Gastrocnemius medialis (tissue), 4 donors: ENCODE measurements around the gene NOTCH1. TPM values are rescaled to one million over a fixed set of nuclear protein-coding genes. Genes with fewer than 3 reads are reported as not detected.

Experiments
- ATAC-seq, 2 donors: fragments of 150-250 bp; one replicate each; pipeline ENCODE4 v1.9.1; 2016
- DNase-seq, 2 donors: peaks; one replicate each; pipeline ENCODE4 v3.0.0-alpha.2; 2019
- H3K27ac ChIP-seq, 4 donors: fragments of 200-600 bp; sonication (generic); 1 replicate in 1 of 4; 2 replicates in 3 of 4; pipeline ENCODE4 v1.5.1; 2016 to 2018; ENCODE audit warnings: mild to moderate bottlenecking in 2 of 4, moderate library complexity in 1 of 4
- H3K27me3 ChIP-seq, 3 donors: fragments of 200-600 bp; sonication (generic) in 2 of 3; 1 replicate in 1 of 3; 2 replicates in 2 of 3; pipeline versions ENCODE4 v1.5.1 to v1.6.0; 2016 to 2019; ENCODE audit warnings: mild to moderate bottlenecking in 1 of 3, moderate library complexity in 1 of 3
- H3K36me3 ChIP-seq, 2 donors: fragments of 200-600 bp; sonication (generic) in 1 of 2; one replicate each; pipeline ENCODE4 v1.5.1; 2017 to 2018
- H3K4me1 ChIP-seq, 2 donors: fragments of 200-600 bp; sonication (generic) in 1 of 2; one replicate each; pipeline ENCODE4 v1.5.1; 2016 to 2017; ENCODE audit warnings: mild to moderate bottlenecking in 2 of 2
- H3K4me3 ChIP-seq, 4 donors: fragments of 200-600 bp; sonication (generic) in 3 of 4; 1 replicate in 1 of 4; 2 replicates in 3 of 4; pipeline ENCODE4 v1.5.1; 2016 to 2019; ENCODE audit warnings: mild to moderate bottlenecking in 2 of 4
- H3K9me3 ChIP-seq, 3 donors: fragments of 200-600 bp; sonication (generic) in 2 of 3; 1 replicate in 1 of 3; 2 replicates in 2 of 3; pipeline ENCODE4 v1.5.1; 2016 to 2019
- POLR2A ChIP-seq, 2 donors: fragments of 450-650 bp; IDR thresholded peaks; one replicate each; pipeline ENCODE4 v1.6.1; 2017; ENCODE audit warnings: antibody characterized with exemption in 2 of 2, mild to moderate bottlenecking in 2 of 2, moderate library complexity in 2 of 2
- in situ Hi-C, 4 donors: fragments of 200-750 bp; cut with MboI; loops; one replicate each; pipeline versions ENCODE4 v1.15.0 to v1.8.0; 2017; ENCODE audit warnings: low sequenced_read_pairs in 4 of 4
- intact Hi-C: fragments of 100-400 bp; cut with DNase I; formaldehyde crosslinking; loops from one replicate; pipeline ENCODE4 v1.15.1; 2023; ENCODE audit warnings: low total_unique reads
- total RNA-seq, 4 donors: library from RNA; depleted of rRNA; stranded (reverse); fragments of >200 nt; gene quantifications; one replicate each; pipeline versions ENCODE4 v1.1.0 to v1.2.3, GENCODE V29; 2016
- TF ChIP-seq, protein P1 (sequence below), 5 experiments: fragments of 450-650 bp in 3 of 5; fragments of 200-600 bp in 2 of 5; sonication (generic) in 2 of 5; IDR thresholded peaks in 4 of 5; conservative IDR thresholded peaks in 1 of 5; 1 replicate in 4 of 5; 2 replicates in 1 of 5; pipeline ENCODE4 v1.5.1; 2016 to 2019; ENCODE audit warnings: antibody characterized with exemption in 5 of 5, mild to moderate bottlenecking in 3 of 5, moderate library complexity in 3 of 5

Gene NOTCH1
- total RNA-seq, 4 donors from 2014 or later, result 6.3 to 15.4 (median 8.2) TPM

DNA sequence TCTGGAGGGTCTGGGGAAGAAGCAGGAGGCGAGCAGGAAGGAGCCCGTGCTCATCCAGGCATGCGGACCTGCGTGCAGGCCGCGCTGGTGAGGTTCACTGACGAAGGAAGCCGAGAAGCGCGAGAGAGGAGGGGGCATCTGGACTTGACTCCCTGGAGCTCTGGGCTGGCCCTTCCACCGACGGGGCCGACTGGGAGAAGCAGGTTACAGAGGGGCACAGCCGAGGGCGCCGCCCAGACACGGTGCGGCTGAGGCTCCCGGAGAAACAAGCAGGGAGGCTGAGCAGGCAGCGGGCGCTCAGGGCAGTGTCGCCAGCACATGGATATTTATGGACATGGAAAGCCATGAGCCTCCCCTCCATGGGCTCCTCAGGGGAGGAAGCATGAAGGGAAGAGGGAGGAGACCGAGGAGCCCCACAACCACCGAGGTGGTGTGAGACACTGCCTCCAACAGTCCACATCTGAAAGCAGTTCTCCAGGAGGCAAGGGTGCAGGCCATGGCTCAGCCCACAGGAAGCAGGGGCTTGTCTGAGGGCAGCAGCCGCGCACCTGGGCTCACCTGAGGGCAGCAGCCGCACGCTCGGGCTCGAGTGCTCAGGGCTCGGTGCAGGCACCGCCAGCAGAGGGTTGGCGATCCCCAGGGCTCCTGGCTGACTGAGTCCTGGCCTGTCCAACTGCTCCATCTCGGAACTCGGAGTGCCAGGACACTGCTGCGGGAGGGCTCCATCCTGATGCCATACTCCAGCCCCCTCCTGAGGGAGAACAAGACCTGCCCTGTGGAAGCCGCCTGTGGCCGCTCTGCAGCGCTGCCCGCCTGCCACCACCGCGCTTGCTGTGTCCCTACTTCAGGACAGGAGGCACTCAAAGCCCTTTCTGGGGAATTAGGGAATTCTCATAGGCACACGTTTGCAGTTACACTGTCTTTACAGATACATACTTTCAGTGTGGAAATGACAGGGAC lies 90.5 kb downstream of the NOTCH1 start:
- Histone ChIP-seq H3K9me3 (no peaks in the 10 kb centered on the region), H3K4me1 (no peaks in the 10 kb centered on the region), H3K27me3 (no peaks in the 10 kb centered on the region), H3K27ac (no peak overlapping the region), H3K4me3 (no peak overlapping the region), H3K36me3 (peaks cover 2 to 86% of the 10 kb centered on the region in 2 donors)
- in situ Hi-C loops, result no loop called here
- intact Hi-C loops, result no loop called here
- ATAC-seq, result no peak
- no peak for DNase-seq
- TF ChIP-seq, protein P1, sequence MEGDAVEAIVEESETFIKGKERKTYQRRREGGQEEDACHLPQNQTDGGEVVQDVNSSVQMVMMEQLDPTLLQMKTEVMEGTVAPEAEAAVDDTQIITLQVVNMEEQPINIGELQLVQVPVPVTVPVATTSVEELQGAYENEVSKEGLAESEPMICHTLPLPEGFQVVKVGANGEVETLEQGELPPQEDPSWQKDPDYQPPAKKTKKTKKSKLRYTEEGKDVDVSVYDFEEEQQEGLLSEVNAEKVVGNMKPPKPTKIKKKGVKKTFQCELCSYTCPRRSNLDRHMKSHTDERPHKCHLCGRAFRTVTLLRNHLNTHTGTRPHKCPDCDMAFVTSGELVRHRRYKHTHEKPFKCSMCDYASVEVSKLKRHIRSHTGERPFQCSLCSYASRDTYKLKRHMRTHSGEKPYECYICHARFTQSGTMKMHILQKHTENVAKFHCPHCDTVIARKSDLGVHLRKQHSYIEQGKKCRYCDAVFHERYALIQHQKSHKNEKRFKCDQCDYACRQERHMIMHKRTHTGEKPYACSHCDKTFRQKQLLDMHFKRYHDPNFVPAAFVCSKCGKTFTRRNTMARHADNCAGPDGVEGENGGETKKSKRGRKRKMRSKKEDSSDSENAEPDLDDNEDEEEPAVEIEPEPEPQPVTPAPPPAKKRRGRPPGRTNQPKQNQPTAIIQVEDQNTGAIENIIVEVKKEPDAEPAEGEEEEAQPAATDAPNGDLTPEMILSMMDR (IDR thresholded peaks at IDR 0.05 in 4 of 5, conservative IDR thresholded peaks at IDR 0.05 in 1 of 5), result no peak
- no peak for TF ChIP-seq POLR2A (IDR thresholded peaks at IDR 0.05)

DNA sequence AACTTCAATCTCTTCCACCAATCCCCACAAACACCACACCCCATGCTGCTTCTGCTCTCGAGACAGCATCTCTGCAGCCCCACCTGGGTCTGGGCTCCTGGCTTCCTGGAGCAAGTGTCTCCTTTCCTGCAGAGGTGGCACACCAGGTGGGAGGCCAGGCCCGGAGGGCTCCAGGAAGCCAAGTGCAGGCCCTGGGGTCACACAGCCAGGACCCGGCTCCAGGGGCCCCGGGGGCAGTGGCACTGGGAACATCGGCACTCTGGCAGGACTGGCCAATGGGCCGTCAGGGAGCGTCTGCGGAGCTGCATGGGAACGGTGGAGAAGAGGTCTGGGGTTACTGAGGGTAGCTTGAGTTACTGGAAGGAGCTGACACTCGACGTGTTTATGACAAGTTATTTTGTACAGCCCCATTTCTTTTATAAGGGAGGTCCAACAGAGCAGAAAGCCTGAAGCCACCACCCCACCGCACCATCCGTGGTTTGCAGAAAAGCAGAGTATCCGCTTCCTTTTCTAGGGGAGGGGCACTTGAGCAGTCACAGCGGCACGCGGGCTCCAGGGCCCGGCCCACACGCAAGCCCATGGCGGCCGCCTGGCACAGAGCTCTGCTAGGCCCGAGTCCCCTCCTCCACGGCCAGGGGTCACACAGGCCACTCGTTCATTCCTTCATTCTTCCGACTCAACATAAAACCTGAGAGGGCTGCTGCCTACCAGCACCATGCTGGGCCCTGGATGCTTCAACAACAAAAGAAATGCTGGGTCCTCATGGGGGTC lies 91.6 kb downstream of the NOTCH1 start:
- H3K9me3 ChIP-seq, result no peaks in the 10 kb centered on the region
- ATAC-seq (no peak), DNase-seq (no peak)
- no peak overlapping the region for H3K27ac ChIP-seq
- H3K27me3 ChIP-seq, result no peaks in the 10 kb centered on the region
- in situ Hi-C loops (no loop called here), intact Hi-C loops (loop anchor here (1.0 kb wide), 1 partner anchor 9 kb away; no protein-coding TSS in a partner anchor)
- peaks cover 0 to 84% of the 10 kb centered on the region in 2 donors for H3K36me3 ChIP-seq
- TF ChIP-seq, protein P1 (IDR thresholded peaks at IDR 0.05 in 4 of 5, conservative IDR thresholded peaks at IDR 0.05 in 1 of 5), result no peak
- TF ChIP-seq POLR2A (IDR thresholded peaks at IDR 0.05), result no peak
- H3K4me1 ChIP-seq, result no peaks in the 10 kb centered on the region
- H3K4me3 ChIP-seq, result no peak overlapping the region

DNA sequence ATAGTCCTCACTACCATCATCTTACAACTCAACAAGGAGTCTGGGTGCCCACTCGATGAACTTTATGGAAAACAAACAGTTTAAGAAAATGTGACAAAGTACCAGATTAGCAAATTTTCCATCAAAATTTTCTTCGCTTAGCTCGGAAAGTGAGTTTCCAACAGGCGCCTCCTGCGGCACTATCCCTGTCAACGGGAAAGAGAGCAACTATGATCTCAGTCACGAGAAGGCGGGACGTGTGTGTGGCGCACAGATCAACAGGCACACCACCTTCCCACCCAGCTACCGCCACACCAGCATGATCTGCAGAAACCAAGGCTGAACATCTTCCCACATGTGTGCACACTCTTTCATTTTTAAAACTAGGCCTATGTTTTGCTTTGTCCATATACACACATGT lies 92.5 kb downstream of the NOTCH1 start:
- no peak for TF ChIP-seq POLR2A (IDR thresholded peaks at IDR 0.05)
- TF ChIP-seq, protein P1 (IDR thresholded peaks at IDR 0.05 in 4 of 5, conservative IDR thresholded peaks at IDR 0.05 in 1 of 5), result no peak
- intact Hi-C loops, result no loop called here
- Histone ChIP-seq H3K27ac (no peak overlapping the region), H3K9me3 (no peaks in the 10 kb centered on the region), H3K4me3 (no peak overlapping the region), H3K27me3 (no peaks in the 10 kb centered on the region), H3K4me1 (no peaks in the 10 kb centered on the region), H3K36me3 (peaks cover 0 to 84% of the 10 kb centered on the region in 2 donors)
- in situ Hi-C loops, result no loop called here
- DNase-seq, result no peak
- ATAC-seq, result no peak

DNA sequence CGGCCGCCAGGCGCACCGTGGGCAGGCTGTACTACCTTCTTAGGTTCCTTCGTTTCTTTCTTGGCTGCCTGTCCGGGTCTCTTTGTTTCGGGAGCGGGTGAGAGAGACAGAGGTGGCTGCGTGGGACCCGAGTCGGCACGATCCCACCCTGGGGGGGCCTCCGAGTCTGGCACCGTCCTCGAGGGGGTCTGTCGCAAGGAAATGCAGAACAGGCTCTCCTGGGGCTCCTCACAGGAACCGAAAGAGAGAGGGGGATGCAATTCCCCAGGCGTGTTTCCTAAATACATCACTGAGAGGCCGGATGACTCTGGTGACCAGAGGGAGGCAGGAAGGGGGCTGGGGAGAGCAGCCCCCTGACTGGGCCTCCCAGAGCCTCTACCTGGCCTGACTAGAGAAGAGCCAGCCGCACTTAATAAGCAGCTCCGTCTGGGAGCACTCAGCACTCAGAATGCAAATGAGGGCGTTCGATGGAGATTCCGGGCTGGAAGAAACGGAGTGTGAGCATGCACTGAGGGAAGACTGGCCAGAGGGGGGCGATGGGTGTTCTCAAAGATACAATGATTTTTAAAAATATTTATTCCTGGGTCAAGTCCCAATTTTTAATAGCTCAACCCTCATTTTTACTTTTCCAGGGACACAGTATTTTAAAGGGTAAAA lies 94.5 kb downstream of the NOTCH1 start:
- in situ Hi-C loops, result no loop called here
- intact Hi-C loops, result no loop called here
- no peaks in the 10 kb centered on the region for H3K9me3 ChIP-seq
- ATAC-seq (no peak), DNase-seq (no peak)
- no peaks in the 10 kb centered on the region for H3K27me3 ChIP-seq
- H3K36me3 ChIP-seq, result peaks cover 0 to 84% of the 10 kb centered on the region in 2 donors
- no peaks in the 10 kb centered on the region for H3K4me1 ChIP-seq
- no peak overlapping the region for H3K4me3 ChIP-seq
- no peak for TF ChIP-seq POLR2A (IDR thresholded peaks at IDR 0.05)
- TF ChIP-seq, protein P1 (IDR thresholded peaks at IDR 0.05 in 4 of 5, conservative IDR thresholded peaks at IDR 0.05 in 1 of 5), result no peak
- H3K27ac ChIP-seq, result no peak overlapping the region
